ENCODE measurements around the gene CARS1. TPM values are rescaled to one million over a fixed set of nuclear protein-coding genes. Genes with fewer than 3 reads are reported as not detected.

Gene CARS1
- total and polyA plus RNA-seq, 5 donors from 2014 or later: 39.6 to 58.0 (median 42.9) TPM

DNA sequence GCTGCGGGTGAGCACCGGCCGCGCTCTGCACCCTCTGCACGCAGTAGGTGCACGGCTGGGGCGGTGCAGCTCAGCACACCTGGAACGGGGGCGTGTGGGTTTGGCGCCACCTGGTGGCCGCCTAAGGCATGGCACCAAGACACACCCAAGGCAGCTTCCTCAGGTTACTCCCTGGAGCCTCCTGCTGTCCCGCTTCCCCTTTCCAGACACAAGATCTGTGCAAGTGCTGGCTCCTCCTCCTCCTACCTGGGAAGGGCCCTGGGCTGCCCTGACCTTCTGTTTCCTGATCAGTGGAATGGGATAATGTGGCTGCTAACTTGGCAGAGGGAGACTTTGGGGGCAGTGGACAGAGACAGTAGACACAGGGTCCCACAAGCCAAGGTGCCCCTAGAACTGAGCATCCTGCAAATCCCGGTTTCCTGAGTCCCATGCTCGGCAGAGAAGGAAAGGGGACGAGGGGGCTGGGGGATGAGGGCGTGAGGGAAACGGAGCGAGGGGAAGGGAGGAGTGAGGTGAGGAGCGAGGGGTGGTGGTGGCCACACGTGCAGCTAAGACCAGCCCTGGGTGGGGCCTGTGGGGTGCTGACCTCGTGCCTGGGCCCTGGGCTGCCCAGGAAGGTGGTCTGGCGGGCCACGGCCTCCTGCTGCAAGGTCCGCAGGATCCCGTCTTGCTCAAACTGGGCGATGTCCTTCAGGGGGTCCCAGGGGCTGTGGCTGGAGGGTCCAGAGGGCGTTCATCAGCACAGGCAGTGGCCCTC, 34.8 kb upstream of the CARS1 start:
- no peak overlapping the region for H3K27ac Mint-ChIP-seq
- no peaks in the 10 kb centered on the region for H3K36me3 Mint-ChIP-seq
- H3K36me3 ChIP-seq (ENCODE audit: control insufficient read depth, insufficient read depth, low read length): no peaks in the 10 kb centered on the region

DNA sequence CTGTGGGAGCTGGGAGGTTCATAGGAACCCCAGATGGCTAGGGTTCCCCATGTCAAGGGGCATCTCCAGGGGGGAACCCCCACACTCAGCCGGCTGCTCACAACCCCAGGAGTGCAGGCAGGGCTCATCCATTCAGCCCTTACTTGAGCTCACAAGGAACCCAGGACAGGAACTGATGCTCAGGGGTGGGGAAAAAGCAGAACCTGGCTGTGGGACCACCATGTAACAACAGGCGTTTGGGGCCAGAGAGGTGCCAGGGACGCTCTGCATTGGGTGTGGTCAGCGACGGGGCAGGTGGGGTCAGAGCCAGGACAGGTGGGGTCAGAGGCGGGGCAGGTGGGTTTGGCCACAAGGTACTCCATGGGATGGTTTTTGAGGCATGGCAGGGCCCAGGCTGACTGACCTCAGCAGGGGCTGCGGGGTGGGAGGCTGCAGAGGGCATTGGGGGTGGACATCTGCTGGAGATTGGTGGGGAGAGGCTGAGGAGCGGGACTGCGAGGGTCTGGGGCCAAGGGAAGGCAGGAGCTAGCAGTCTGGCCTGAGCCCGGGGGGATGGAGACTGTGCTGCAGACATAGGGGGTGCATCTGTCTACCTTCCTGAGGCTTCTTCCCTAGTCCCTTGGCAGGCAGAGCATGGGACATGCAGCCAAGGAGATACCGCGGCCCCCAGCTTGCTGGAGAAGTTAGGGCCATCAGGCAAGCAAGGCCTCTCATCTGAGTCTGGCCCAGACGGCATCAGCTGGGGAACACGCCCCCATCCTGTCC, 34.0 kb upstream of the CARS1 start:
- Histone ChIP-seq H3K9me3 (ENCODE audit: control insufficient read depth in 2 of 2, low read length in 2 of 2) (no peaks in the 10 kb centered on the region), H3K36me3 (ENCODE audit: control insufficient read depth, insufficient read depth, low read length) (no peaks in the 10 kb centered on the region), H3K4me1 (ENCODE audit: control insufficient read depth, insufficient read depth, low read length, poor library complexity, severe bottlenecking) (peaks cover 6% of the 10 kb centered on the region), H3K27me3 (ENCODE audit: control insufficient read depth, insufficient read depth, low read length) (no peaks in the 10 kb centered on the region), H3K27ac (ENCODE audit: insufficient read depth, low read length, poor library complexity, severe bottlenecking) (no peak overlapping the region), H3K4me3 (ENCODE audit: low read depth, low read length) (no peak overlapping the region)
- Mint-ChIP-seq H3K27me3 (peaks cover 11% of the 10 kb centered on the region), H3K27ac (peak overlapping the region in 1 of 3 donors; percentile 26), H3K4me3 (no peak overlapping the region), H3K4me1 (no peaks in the 10 kb centered on the region), H3K9me3 (no peaks in the 10 kb centered on the region), H3K36me3 (no peaks in the 10 kb centered on the region)
- DNase-seq (no peak), ATAC-seq (ENCODE audit: low read depth in 2 of 2) (no peak)

More for the DNA sequence above, 34.8 kb upstream of the CARS1 start:
- DNase-seq (peak; percentile 64 to 74 (median 70)), ATAC-seq (ENCODE audit: low read depth in 2 of 2) (peak; percentile 79 to 82)
- Histone ChIP-seq H3K4me3 (ENCODE audit: low read depth, low read length) (no peak overlapping the region), H3K9me3 (ENCODE audit: control insufficient read depth in 2 of 2, low read length in 2 of 2) (no peaks in the 10 kb centered on the region), H3K27me3 (ENCODE audit: control insufficient read depth, insufficient read depth, low read length) (no peaks in the 10 kb centered on the region), H3K4me1 (ENCODE audit: control insufficient read depth, insufficient read depth, low read length, poor library complexity, severe bottlenecking) (peaks cover 6% of the 10 kb centered on the region), H3K27ac (ENCODE audit: insufficient read depth, low read length, poor library complexity, severe bottlenecking) (no peak overlapping the region)
- Mint-ChIP-seq H3K4me3 (no peak overlapping the region), H3K27me3 (peaks cover 11% of the 10 kb centered on the region), H3K4me1 (no peaks in the 10 kb centered on the region), H3K9me3 (no peaks in the 10 kb centered on the region)

DNA sequence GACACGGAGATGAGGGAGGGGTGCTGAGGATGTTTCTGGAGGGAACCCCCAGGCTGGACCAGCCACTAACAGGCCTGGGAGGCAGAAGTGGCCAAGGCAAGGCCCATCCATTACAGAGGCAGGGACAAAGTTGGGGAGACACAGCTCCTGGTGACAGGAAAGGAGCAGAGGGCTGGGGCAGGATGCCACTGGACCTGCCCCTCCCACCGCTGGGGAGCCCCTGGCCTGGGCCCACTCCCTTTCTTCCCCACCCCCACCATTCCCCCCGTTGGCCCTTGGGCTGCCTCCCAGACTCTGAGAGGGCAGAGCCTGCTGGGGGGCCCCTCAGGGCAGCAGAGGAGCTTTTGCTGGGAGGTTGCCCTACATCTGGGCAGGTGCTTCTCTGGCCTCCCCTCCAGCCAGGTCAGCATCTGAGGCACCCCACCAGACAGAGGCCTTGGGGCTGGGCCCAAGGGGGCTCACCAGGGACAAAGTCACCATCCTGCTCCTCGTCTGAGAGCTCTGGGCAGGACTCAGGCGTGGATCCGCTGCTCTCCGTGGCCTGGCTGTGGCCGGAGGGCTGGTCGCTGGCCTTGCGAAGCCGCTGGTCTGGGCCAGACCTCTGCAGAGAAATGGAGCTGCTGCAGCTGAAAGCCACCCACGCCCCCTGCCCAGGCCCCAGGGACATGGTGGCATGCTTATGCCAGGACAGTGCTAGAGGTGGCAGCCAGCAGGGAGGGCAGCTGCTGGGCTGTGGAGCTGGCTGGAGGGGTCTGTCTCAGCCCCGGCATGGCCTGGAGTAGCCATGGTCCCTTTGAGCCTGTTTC, 33.1 kb upstream of the CARS1 start:
- H3K27ac Mint-ChIP-seq: peak overlapping the region in 1 of 3 donors; percentile 86
- H3K36me3 Mint-ChIP-seq: no peaks in the 10 kb centered on the region

DNA sequence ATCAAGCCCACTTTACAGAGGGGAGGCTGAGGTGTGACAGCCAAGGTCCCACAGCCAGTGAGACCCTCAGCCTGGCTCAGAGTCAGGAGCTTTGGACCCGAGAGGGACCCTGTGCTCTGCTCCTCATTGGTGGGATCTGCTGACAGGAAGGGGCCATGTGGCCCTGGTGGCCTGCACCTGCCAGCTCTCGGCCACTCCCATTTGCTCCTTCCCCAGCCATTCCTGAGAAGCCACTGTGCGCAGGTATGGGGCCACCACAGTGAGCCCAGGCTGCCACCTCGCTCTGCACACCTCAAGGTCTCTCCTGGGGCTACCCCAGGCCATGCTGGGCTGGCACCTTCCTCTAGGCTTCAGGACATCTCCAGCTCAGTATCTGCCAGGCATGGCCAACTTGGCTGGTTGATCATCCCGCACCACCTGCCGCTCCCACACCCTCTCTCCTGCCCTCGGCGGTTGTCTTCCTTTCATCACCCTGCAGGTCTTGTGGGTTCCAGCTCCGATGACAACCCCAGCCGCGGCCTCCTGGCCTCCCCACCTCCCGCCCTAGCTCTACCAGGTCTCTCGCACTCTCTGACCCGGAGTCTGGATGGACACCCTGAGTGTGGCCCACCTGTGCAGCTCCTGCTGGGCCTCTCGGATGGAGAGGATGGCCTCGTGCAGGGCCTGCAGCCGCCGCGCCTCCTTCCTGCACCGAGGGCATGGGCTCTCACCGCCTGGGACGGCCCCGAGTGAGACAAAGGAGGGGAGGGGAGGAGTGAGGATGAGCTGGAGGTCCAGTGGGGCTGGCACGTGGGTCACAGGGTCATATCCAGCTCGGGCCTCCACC, 32.2 kb upstream of the CARS1 start:
- no peak overlapping the region for H3K4me3 Mint-ChIP-seq
- ATAC-seq (ENCODE audit: low read depth in 2 of 2) (no peak), DNase-seq (no peak)

More for the DNA sequence above, 33.1 kb upstream of the CARS1 start:
- Mint-ChIP-seq H3K4me3 (no peak overlapping the region), H3K9me3 (no peaks in the 10 kb centered on the region), H3K27me3 (peaks cover 11% of the 10 kb centered on the region), H3K4me1 (no peaks in the 10 kb centered on the region)
- H3K4me1 ChIP-seq (ENCODE audit: control insufficient read depth, insufficient read depth, low read length, poor library complexity, severe bottlenecking): peaks cover 6% of the 10 kb centered on the region
- no peak for ATAC-seq (ENCODE audit: low read depth in 2 of 2)
- DNase-seq: no peak
- no peaks in the 10 kb centered on the region for H3K36me3 ChIP-seq (ENCODE audit: control insufficient read depth, insufficient read depth, low read length)
- H3K27me3 ChIP-seq (ENCODE audit: control insufficient read depth, insufficient read depth, low read length): no peaks in the 10 kb centered on the region
- no peak overlapping the region for H3K4me3 ChIP-seq (ENCODE audit: low read depth, low read length)
- H3K9me3 ChIP-seq (ENCODE audit: control insufficient read depth in 2 of 2, low read length in 2 of 2): no peaks in the 10 kb centered on the region
- no peak overlapping the region for H3K27ac ChIP-seq (ENCODE audit: insufficient read depth, low read length, poor library complexity, severe bottlenecking)

DNA sequence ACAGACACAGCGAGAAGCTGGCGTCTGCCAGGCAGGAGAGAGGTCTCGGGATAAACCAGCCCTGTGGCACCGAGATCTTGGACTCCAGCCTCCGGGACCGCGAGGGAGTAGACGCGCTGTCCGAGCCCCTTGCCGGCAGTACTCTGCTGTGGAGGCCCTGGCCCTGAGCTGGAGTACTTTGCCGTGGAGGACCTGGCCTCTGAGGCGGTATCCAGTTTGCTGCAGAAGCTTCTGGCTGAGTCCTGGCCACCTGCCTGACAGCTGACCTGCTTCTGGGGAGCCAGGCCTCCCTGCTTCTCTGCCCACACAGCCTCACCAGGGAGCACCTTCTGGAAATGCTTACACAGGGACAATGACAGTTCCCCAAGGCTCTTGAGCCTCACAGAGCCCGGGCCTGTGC, 31.6 kb upstream of the CARS1 start:
- Mint-ChIP-seq H3K4me1 (no peaks in the 10 kb centered on the region), H3K36me3 (no peaks in the 10 kb centered on the region), H3K27ac (no peak overlapping the region), H3K4me3 (no peak overlapping the region), H3K27me3 (peaks cover 11% of the 10 kb centered on the region), H3K9me3 (no peaks in the 10 kb centered on the region)
- ATAC-seq (ENCODE audit: low read depth in 2 of 2) (no peak), DNase-seq (no peak)
- Histone ChIP-seq H3K9me3 (ENCODE audit: control insufficient read depth in 2 of 2, low read length in 2 of 2) (no peaks in the 10 kb centered on the region), H3K4me3 (ENCODE audit: low read depth, low read length) (no peak overlapping the region), H3K36me3 (ENCODE audit: control insufficient read depth, insufficient read depth, low read length) (no peaks in the 10 kb centered on the region), H3K27ac (ENCODE audit: insufficient read depth, low read length, poor library complexity, severe bottlenecking) (no peak overlapping the region), H3K27me3 (ENCODE audit: control insufficient read depth, insufficient read depth, low read length) (no peaks in the 10 kb centered on the region), H3K4me1 (ENCODE audit: control insufficient read depth, insufficient read depth, low read length, poor library complexity, severe bottlenecking) (peaks cover 6% of the 10 kb centered on the region)

More for the DNA sequence above, 32.2 kb upstream of the CARS1 start:
- no peak overlapping the region for H3K27ac ChIP-seq (ENCODE audit: insufficient read depth, low read length, poor library complexity, severe bottlenecking)
- H3K36me3 ChIP-seq (ENCODE audit: control insufficient read depth, insufficient read depth, low read length): no peaks in the 10 kb centered on the region
- Mint-ChIP-seq H3K27ac (no peak overlapping the region), H3K36me3 (no peaks in the 10 kb centered on the region), H3K9me3 (no peaks in the 10 kb centered on the region), H3K4me1 (no peaks in the 10 kb centered on the region), H3K27me3 (peaks cover 11% of the 10 kb centered on the region)
- no peaks in the 10 kb centered on the region for H3K9me3 ChIP-seq (ENCODE audit: control insufficient read depth in 2 of 2, low read length in 2 of 2)
- no peaks in the 10 kb centered on the region for H3K27me3 ChIP-seq (ENCODE audit: control insufficient read depth, insufficient read depth, low read length)
- peaks cover 6% of the 10 kb centered on the region for H3K4me1 ChIP-seq (ENCODE audit: control insufficient read depth, insufficient read depth, low read length, poor library complexity, severe bottlenecking)
- no peak overlapping the region for H3K4me3 ChIP-seq (ENCODE audit: low read depth, low read length)

DNA sequence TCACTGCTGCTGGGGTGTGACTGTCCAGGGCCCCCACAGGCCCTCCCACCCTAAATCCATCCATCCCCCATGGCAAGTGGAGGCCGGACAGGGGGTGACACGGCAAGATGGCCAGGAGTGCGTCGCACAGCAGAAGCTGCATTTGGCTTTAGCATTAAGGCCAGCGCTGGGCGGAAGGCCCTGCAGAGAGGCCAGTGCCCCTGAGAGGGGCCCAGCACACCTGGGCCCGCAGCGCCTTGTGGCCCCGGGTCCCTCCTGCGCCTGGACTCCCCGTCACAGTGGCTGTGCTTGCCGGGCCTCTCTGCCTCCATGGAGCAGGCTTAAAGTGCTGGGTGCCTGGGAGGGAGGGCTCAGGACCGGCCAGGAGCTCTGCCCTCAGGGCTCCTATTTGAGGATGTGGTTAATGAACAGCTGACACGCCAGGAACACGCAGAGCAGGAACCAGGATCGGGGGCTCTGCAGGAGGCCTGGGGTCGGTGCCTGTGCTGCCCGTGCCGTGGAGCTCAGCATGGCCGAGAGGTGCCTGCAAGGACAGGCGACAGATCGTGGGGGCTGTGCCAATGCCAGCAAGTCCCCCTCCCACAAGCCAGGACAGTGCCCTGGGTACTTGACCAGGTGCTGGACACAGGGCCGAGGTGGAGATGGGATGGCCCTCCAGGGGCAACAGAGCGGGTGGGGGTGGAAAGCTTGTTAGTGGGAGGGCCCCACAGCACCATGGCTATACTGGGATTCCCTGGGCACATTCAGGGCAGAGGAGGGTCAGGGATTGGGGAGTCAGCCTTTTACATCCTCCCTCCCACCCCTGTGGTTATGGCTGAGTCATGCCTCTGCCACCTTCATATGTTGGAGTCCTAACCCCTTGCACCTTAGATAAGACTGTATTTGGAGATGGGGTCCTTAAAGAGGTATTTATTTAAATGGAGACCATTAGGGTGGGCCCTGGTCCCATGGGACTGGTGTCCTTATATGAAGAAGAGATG, 30.9 kb upstream of the CARS1 start:
- peaks cover 11% of the 10 kb centered on the region for H3K27me3 Mint-ChIP-seq
- ATAC-seq (ENCODE audit: low read depth in 2 of 2): no peak

More for the DNA sequence above, 30.9 kb upstream of the CARS1 start:
- no peaks in the 10 kb centered on the region for H3K4me1 Mint-ChIP-seq
- Histone ChIP-seq H3K4me1 (ENCODE audit: control insufficient read depth, insufficient read depth, low read length, poor library complexity, severe bottlenecking) (peaks cover 6% of the 10 kb centered on the region), H3K27me3 (ENCODE audit: control insufficient read depth, insufficient read depth, low read length) (no peaks in the 10 kb centered on the region), H3K36me3 (ENCODE audit: control insufficient read depth, insufficient read depth, low read length) (no peaks in the 10 kb centered on the region), H3K27ac (ENCODE audit: insufficient read depth, low read length, poor library complexity, severe bottlenecking) (no peak overlapping the region), H3K4me3 (ENCODE audit: low read depth, low read length) (no peak overlapping the region), H3K9me3 (ENCODE audit: control insufficient read depth in 2 of 2, low read length in 2 of 2) (no peaks in the 10 kb centered on the region)
- H3K9me3 Mint-ChIP-seq: no peaks in the 10 kb centered on the region
- H3K4me3 Mint-ChIP-seq: no peak overlapping the region
- no peaks in the 10 kb centered on the region for H3K36me3 Mint-ChIP-seq
- no peak for DNase-seq
- no peak overlapping the region for H3K27ac Mint-ChIP-seq
